Embryonic facial prominence (tissue), 1 donor: Measurements from ENCODE around the gene GCNT3.

Experiments used
- DNase-seq: peaks from one replicate; pipeline ENCODE4 v3.0.0-alpha.2; 2016; ENCODE audit errors: extremely low spot score

Gene GCNT3, protein sequence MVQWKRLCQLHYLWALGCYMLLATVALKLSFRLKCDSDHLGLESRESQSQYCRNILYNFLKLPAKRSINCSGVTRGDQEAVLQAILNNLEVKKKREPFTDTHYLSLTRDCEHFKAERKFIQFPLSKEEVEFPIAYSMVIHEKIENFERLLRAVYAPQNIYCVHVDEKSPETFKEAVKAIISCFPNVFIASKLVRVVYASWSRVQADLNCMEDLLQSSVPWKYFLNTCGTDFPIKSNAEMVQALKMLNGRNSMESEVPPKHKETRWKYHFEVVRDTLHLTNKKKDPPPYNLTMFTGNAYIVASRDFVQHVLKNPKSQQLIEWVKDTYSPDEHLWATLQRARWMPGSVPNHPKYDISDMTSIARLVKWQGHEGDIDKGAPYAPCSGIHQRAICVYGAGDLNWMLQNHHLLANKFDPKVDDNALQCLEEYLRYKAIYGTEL

DNA sequence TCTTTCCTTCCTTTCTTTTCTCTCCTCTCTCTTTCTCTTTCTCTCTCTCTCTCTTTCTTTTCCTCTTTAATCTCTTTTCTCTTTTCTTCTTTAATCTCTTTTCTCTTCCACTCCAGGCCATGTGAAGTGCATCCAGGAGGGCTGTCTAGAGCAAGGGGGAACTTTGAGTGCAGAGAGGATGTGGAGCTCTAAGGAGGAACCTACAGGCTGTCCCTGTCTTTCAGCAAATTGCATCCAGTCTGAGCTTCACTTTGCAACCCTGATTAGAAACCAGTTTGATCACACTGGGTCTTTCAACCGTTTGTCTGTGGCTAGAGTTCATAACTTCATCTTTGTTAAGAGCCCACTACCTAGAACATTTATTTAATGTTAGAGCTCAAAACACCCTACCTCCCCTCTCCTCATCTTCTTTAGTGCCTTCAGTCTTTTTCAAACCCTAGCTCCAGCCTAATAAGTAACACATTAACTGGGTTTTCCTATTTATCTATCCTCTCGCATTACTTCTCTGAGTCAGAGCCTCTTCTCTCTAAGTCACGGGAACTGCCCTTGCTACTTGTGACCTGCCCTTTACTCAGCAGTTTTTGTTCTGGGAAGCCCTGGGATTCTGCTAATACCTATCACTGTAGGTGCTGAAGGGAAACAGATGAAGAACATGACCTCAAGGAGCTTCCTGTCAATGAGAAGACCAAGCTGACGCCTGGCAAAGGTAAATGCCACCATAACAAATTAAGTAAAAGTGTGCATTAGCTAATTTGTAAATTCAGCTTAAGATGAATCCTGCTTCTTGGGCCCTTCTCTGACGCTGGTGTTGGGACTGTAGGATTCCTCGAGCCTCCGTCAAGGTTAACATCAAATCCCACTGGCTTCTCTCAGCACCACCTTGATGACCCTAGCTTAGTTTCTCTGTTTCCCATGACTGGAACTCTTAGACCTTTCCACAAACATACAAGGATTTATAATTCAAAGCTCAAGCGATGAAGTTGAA is at the start of gene GCNT3:
GCNT3 (plus strand) TSS at position 508 of the 985 bp plus-strand sequence. CDS start 6,456 bp downstream, outside the sequence.
- no peak for DNase-seq

DNA sequence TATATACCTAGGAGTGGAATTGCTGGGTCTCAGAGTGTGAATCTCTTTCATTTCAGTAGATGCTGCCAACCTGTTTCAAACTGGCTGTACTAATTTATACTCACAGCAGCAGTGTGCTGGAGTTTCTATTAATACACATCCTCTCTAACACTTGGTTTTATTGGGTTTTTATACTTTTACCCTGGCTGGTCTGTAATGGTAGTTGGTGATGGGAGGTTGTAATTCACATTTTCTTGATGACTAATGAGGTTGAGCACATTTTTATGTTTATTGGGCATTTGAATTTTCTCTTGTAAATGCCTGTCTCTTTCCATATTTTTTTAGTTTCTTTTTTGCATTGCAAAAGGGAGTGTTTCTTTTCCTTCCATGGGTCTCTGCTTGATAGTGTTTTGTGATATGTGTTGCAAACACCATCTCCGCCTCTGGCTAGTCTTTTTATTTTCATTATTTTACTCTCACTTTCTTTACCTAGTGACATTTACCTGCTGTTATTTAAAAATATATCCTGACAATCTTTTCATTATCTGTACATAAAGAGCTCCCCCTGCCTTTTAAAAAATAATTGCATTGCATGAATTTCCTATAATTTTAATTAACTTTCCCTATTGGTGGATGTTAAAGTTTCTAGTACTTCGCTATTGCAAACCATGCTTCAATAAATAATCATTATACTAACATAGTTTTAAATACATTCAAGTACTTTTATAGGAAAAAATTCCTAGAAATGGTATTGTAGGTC is 49.0 kb upstream of the GCNT3 start:
- no peak for DNase-seq

DNA sequence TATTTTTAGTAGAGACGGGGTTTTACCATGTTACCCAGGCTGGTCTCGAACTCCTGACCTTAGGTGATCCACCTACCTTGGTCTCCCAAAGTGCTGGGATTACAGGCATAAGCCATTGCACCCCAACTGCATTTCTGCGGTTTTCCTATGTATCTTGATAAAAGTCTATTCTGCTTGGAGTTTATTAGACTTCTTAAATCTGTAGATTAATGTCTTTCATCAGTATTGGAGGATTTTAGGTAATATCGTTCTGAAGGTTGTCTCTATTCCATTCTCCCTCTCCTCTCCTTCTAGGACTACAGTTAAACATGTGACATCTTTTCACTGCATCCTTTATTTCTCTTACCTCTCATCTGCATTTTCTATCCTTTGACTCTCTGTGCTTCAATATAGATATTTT is 46.3 kb upstream of the GCNT3 start:
- no peak for DNase-seq

DNA sequence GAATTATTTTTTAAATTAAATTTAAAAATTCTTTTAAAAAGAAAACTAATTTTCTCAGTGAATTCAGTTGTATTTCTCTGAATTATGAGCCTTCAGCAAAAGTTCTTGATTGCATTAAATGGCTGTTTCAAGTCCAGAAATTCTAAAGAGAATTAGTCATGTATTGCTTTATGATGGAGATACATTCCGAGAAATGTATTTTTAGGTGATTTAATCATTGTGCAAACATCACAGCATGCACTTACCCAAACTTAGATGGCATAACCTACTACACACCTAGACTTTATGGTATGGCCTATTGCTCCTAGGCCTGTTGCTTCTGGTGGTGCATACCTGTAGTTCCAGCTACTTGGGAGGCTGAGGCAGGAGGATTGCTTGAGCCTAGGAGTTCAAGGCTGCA is 44.3 kb upstream of the GCNT3 start:
- no peak for DNase-seq

DNA sequence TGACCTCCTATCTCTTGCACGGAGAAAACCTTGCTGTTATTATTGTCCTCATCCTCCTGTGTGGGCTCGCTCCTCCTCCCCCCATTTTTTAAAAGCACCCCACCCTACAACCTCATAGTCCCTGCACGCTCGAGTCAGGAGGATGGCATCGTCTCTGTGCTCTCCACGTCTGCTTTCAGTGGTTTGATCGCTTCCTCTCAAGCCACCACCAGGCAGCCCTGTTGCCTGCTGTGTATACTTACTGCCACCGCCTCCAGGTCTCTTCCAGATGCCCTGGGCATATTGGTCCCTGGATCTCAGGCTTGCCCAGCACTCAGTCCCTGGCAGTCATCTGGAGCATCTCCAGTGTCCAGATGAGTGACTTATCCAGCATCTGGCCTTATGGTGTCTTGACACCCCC is 42.1 kb upstream of the GCNT3 start:
- no peak for DNase-seq

DNA sequence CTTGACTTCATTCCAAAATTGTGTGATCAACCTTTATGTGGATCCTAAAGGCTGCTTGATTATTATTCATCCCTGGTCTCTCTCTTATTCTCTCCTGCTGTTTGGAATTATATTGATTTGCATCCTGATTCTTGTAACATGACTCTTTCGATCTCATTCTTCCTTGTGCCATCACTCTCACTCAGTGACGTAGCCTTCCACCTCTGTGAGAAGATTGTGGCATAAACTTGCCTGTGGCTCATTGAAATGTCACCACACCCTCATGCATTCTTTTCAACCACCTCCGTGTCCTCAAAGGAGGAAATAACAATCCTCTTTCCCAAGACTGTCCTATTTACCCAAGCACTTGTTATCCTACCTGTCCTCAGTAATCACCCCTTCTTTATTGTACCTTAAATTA is 41.3 kb upstream of the GCNT3 start:
- no peak for DNase-seq

DNA sequence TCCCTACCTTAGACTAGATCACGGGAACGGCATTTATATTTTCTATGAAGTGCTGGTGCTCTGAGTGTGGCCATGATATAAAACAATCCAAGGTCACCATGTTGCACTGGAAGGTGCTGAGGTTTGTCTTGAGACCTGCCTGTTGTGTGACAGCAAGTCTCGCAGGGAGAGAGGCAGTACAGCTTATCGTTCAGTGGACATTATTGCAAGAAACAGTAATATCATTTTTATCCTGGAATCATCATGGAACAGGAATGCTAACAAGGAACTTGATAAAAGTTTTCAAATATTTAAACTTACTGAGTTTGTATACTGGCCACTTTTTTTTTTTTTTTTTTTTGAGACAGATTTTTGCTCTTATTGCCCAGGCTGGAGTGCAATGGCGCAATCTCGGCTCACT is 40.0 kb upstream of the GCNT3 start:
- no peak for DNase-seq

DNA sequence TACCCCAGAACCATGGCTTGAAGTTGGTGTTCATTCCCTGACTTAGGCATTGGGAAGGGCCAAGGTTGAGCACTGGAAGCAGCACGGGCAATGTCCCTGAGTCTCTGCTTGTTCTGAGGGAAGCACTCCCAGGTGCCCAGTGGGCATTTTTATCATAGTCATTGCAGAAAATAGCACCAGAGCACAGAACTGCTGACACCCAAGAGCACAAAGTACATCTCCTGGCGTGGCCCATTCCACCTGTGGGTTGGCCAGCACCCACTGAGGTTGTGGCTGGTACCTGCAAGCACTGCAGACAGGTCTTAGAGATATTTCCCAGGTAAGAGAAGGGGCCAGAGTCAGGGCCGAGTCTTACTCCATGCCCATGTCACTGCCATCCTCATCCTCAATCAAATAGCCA is 28.5 kb upstream of the GCNT3 start:
- DNase-seq = no peak

DNA sequence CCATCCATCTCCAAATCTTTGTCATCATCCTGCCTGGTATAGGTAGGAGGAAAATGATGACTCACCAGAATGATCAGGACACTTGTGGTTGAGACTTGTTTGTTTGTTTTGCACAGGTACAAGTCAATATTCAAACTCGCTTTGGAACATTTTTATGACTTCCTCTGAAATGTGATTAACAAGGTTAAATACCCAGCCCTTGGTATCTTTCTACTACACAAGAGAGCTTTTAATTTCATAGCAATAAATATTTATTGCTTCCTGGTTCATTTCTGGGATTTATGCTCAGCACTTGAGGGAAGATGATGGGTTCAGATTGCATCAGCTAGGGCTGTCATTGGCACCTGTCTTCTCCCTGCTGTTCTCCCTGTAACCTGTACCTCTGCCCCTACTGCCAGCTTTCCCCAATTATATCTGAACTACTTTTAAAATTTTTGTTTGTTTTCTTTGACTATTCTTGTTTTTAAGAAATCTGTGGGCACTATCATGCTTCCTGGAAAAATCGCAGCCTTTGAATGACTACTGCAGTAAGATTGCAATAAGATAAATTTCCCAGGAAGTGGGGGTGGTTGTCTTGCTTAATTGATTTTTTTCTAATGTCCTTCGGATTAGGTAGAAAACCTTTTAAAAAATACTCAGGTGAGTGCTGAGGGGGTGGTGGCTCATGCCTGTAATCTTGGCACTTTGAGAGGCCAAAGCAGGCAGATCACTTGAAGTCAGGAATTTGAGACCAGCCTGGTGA is 24.3 kb upstream of the GCNT3 start:
- DNase-seq = no peak

DNA sequence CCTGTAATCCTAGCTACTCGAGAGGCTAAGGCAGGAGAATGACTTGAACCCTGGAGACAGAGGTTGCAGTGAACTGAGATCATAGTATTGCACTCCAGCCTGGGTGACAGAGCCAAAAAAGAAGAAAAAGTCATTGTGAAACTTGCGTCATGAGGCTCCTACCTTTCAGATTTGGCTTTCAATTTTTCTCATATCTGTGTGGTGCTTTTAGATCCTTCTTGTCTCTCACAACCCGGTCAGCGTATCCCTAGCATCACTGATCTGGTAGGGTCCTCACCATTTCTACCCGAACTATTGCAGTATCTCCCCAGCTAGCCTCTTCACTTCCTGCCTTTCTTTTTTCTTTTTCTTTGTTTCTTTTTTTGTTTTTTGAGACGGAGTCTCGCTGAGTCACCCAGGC is 21.6 kb upstream of the GCNT3 start:
- DNase-seq = no peak

DNA sequence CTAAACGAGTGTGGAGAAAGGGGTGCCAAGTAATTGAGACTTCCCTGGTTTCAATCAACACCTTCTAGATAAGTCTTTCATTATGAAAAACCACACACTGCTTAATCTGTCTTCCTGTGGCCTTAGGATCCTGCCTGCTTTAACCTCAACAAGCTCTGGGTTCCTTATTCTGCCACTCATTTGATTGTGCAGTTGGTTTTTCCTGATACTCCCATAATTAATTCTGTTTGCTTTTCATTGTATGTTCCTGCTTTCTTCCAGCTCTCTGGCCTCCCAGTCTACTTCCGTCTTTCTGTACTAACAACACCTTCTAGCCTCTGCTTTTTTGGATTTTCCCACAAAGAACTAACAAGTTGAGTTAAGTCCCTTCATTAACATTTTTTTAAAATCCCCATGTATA is 20.2 kb upstream of the GCNT3 start:
- DNase-seq = no peak

DNA sequence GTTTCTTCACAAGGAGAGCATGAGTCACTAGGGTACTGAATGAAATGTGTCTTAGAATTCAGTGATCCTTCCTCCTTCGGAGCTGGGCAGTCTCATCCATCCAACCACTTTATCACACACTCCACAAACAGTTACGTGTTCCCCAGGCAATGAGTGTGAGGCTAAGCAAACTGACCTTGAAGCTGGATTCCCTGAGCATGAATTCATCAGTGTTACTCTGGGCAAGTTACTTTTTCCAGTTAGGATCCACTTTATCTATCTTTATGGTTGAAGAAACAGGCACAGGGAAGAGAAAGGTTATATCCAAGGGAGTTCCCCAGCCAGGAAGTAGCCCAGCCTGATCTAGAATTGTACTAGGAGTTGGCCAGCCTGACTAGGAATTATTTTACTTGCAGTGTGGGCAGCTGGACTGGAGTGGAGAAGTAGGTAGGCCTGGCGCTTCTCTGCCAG is 17.1 kb upstream of the GCNT3 start:
- no peak for DNase-seq

DNA sequence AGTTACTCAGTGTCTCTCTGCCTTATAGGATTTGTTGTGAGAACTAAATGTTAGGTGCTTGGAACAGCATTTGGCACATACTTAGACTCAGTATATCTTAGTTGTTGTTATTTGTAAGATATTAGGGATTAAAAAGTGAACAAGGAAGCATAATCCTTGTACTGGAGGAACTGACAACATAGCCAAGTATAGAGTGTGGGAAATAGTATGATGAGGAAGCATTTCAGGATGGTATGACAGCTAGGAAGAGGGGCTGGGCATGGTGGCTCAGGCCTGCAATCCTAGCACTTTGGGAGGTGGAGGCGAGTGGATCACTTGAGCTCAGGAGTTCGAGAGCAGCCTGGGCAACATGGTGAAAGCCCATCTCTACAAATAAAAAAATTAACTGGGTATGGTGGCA is 16.6 kb upstream of the GCNT3 start:
- DNase-seq = no peak

DNA sequence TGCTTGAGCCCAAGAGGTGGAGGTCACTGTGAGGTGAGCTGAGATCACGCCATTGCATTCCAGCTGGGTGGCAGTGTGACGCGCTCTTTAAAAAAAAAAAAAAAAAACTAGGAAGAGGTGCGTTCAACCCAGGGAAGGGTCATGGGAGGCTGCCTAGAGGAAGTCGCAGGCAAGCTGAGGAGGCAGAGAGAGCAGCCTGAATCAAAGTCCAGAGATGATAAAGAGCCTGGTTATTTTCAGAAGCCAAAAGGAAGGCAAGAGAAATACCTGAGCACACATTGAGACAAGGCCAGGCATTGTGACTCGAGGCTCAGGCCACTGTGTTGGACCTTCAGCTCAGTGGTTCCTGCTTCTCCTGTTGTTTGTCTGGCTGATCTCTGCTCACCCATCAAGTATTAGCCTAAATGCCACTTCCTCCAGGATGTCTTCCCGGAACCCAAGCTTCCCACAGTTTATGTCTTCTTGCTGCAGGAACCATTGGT is 16.1 kb upstream of the GCNT3 start:
- DNase-seq = no peak

DNA sequence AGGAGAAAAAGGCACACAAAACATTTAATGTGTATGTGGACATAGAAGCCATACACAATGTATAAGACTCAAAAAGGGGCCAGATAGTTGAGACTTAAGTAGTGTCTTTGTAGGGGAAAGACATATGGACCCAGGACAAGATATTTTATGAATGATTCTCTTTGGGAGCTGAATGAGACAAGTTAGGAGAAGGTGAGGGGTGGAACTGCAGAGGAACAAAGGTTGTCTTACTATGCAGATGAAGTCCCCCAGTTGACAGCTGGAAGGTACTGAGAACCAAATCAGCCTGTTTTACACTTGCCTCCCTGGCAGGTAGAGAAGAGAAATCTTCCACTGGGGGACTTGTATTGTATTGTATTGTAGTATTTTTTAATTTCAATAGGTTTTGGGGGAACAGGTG is 14.9 kb upstream of the GCNT3 start:
- DNase-seq = no peak

DNA sequence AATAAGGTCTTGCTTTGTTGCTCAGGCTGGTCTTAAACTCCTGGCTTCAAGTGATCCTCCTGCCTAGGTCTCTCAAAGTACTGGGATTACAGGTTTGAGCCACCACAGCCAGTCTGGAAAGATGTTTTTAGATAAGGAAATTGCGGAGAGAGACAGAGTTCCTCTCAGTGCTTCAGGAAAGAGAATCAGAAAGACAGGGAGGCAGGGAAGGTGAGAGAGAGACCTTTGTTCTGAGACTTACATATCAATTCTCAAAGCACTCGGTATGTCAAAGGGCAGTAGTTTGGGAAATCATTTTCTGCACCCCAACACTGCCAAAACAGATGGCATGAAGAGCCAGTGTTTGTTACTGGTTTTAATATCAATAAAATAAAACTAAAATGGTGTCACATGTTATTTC is 13.1 kb upstream of the GCNT3 start:
- no peak for DNase-seq

DNA sequence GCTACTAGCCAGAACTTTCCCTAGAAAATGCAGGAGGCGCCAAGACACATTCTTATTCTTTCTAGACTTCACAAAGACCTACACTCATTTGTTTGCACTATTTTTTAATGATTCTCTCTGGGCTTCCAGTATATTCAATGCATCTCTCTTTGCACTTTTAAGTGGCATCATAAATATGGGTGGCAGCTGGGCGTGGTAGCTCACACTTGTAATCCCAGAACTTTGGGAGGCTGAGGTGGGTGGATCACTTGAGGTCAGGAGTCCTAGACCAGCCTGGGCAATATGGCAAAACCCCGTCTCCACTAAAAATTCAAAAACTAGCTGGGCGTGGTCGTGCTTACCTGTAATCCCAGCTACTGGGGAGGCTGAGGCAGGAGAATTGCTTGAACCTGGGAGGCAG is 5.6 kb upstream of the GCNT3 start:
- DNase-seq = no peak

DNA sequence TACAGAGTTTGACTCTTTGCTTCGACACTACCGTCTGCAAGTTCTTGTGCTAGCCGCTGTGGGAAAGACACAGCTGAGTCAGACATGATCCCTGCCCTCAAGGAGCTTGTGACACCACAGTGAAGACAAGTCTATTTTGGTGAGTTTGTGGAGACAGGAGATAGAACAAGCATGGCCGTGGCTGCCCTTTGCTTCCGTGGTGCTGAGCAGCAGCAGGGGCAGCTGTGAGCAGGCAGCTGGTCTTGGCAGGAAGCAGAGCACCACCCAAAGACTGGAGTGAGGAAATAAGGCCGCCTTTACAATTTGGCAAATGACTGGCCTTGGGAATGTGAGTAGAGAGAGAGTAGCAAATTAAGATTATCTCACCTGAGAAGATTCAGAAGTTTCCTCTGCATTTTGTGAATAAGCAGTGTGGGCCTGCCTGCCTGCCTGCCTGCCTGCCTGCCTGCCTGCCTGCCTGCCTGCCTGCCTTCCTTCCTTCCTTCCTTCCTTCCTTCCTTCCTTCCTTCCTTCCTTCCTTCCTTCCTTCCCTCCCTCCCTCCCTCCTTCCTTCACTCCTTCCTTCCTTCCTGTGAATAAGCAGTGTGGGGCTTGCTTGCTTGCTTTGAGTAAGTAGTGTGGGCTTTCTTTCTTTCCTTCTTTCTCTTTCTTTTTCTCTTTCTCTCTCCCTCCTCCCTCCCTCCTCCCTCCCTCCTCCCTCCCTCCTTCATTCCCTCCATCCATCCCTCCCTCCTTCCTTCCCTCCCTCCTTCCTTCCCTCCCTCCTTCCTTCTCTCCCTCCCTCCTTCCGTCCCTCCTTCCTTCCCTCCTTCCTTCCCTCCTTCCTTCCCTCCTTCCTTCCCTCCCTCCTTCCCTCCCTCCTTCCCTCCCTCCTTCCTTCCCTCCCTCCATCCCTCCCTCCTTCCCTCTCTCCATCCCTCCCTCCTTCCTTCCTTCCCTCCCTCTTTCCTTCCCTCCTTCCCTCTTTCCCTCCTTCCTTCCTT is 1.6 kb upstream of the GCNT3 start:
- DNase-seq = no peak

DNA sequence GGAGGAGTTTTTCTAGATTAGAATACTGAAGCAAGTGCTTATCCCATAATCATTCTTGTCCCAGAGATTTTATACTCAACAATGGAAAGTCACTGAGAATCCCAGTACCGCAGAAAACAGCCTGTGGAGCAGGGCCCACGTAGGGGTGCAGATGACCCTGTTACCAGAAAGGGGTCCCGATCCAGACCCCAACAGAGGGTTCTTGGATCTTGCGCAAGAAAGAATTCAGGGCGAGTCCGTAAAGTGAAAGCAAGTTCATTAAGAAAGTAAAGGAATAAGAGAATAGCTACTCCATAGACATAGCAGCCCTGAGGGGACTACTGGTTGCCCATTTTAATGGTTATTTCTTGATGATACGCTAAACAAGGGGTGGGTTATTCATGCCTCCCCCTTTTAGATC is 2.6 kb downstream of the GCNT3 start:
- no peak for DNase-seq

DNA sequence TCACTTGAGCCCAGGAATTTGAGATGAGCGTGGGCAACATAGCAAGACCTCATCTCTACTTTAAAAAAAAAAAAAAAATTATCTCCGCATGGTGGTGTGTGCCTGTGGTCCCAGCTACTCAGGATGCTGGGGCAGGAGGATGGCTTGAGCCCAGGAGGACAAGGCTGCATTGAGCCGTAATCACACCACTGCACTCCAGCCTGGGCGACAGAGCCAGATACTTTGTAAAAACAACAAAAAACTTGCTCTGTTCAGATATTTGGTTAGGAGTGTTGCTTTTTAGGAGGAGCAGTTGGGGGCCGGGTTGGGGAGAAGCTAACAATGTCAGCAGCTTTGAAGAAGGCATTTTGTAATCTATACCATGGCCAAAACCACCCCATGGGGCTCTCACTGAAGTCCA is 4.1 kb downstream of the GCNT3 start:
- no peak for DNase-seq
